NOMO-1 (cell line): Measurements from ENCODE around the gene BCAR3.

Experiments
- DNase-seq, 2 experiments: peaks; one replicate each; lab custom pipeline; 2025; ENCODE audit not compliant: unreplicated experiment in 2 of 2; lab: John Stamatoyannopoulos, UW

BCAR3 gene

GRCh38 chr1:93641527-93641926, 40.1 kb downstream of the BCAR3 start:
- no peak for DNase-seq

GRCh38 chr1:93640656-93641440, 40.8 kb downstream of the BCAR3 start:
- no peak for DNase-seq

- DNase-seq, result no peak
Observed at GRCh38 chr1:93638981-93639380, 42.7 kb downstream of the BCAR3 start.

- DNase-seq, result no peak
Observed at GRCh38 chr1:93638307-93638847, 43.3 kb downstream of the BCAR3 start.

GRCh38 chr1:93636712-93637111, 44.9 kb downstream of the BCAR3 start:
- DNase-seq, result no peak

GRCh38 chr1:93635614-93636543, 45.8 kb downstream of the BCAR3 start:
- no peak for DNase-seq

GRCh38 chr1:93633313-93633712, 48.3 kb downstream of the BCAR3 start:
- DNase-seq, result no peak

- no peak for DNase-seq
Observed at GRCh38 chr1:93631626-93632365, 49.8 kb downstream of the BCAR3 start.

GRCh38 chr1:93630168-93630567, 51.5 kb downstream of the BCAR3 start:
- DNase-seq, result no peak

- peak; percentile 55 to 72 for DNase-seq
Observed at GRCh38 chr1:93629101-93630059, 52.3 kb downstream of the BCAR3 start.

- no peak for DNase-seq
Observed at GRCh38 chr1:93628681-93629080, 53.0 kb downstream of the BCAR3 start.

GRCh38 chr1:93625582-93626327, 55.9 kb downstream of the BCAR3 start:
- no peak for DNase-seq

GRCh38 chr1:93623875-93624274, 57.8 kb downstream of the BCAR3 start:
- no peak for DNase-seq

- DNase-seq, result no peak
Observed at GRCh38 chr1:93623436-93623835, 58.2 kb downstream of the BCAR3 start.

- no peak for DNase-seq
Observed at GRCh38 chr1:93621246-93621645, 60.4 kb downstream of the BCAR3 start.

- DNase-seq, result no peak
Observed at GRCh38 chr1:93620841-93621210, 60.8 kb downstream of the BCAR3 start.

GRCh38 chr1:93620172-93620840, 61.3 kb downstream of the BCAR3 start:
- DNase-seq, result no peak

GRCh38 chr1:93619507-93620171, 62.0 kb downstream of the BCAR3 start:
- DNase-seq, result no peak
